HCT116 (cell line): Measurements from ENCODE around the gene SNRNP40.

ENCODE experiments used
- EGR1 ChIP-seq: IDR thresholded peaks from 2 replicates; pipeline ENCODE4 v1.6.1; 2012; ENCODE audit warnings: low read depth
- EZH2 ChIP-seq: fragments of 200-600 bp; sonication (generic); IDR thresholded peaks from 2 replicates; pipeline ENCODE4 v1.6.1; 2017; ENCODE audit warnings: antibody characterized with exemption, mixed run types
- EZH2phosphoT487 ChIP-seq: fragments of 200-600 bp; IDR thresholded peaks from 2 replicates; pipeline ENCODE4 v1.6.1; 2018; ENCODE audit warnings: antibody characterized with exemption, borderline replicate concordance
- FOSL1 ChIP-seq: IDR thresholded peaks from 2 replicates; pipeline ENCODE4 v1.6.1; 2012; ENCODE audit warnings: low read depth
- JUND ChIP-seq: IDR thresholded peaks from 2 replicates; pipeline ENCODE4 v1.6.1; 2012
- POLR2A ChIP-seq: IDR thresholded peaks from 2 replicates; pipeline ENCODE4 v1.7.0; 2011; ENCODE audit warnings: borderline replicate concordance; ENCODE audit not compliant: insufficient read depth, insufficient read length; ENCODE audit errors: extremely low read depth
- POLR2AphosphoS5 ChIP-seq: IDR thresholded peaks from 2 replicates; pipeline ENCODE4 v1.6.1; 2011; ENCODE audit warnings: mild to moderate bottlenecking, low read depth, low read length, moderate library complexity
- SIN3A ChIP-seq: IDR thresholded peaks from 2 replicates; pipeline ENCODE4 v1.6.1; 2012; ENCODE audit warnings: low read depth
- TF ChIP-seq, protein P1 (sequence below): IDR thresholded peaks from 2 replicates; pipeline ENCODE4 v1.6.1; 2012
- TF ChIP-seq, protein P2 (sequence below): IDR thresholded peaks from 2 replicates; pipeline ENCODE4 v1.6.1; 2012
- TF ChIP-seq, protein P3 (sequence below), 3 experiments: fragments of 200-600 bp in 1 of 3; sonication (generic) in 1 of 3; IDR thresholded peaks in 2 of 3; conservative IDR thresholded peaks in 1 of 3; 2 replicates each; pipeline ENCODE4 v1.5.1; 2012 to 2017; ENCODE audit warnings: low read depth in 2 of 3, low read length in 2 of 3, antibody characterized with exemption in 1 of 3, borderline replicate concordance in 1 of 3, control low read depth in 1 of 3, mild to moderate bottlenecking in 1 of 3, mixed read lengths in 1 of 3, mixed run types in 1 of 3, moderate library complexity in 1 of 3; ENCODE audit not compliant: insufficient read depth in 1 of 3

DNA sequence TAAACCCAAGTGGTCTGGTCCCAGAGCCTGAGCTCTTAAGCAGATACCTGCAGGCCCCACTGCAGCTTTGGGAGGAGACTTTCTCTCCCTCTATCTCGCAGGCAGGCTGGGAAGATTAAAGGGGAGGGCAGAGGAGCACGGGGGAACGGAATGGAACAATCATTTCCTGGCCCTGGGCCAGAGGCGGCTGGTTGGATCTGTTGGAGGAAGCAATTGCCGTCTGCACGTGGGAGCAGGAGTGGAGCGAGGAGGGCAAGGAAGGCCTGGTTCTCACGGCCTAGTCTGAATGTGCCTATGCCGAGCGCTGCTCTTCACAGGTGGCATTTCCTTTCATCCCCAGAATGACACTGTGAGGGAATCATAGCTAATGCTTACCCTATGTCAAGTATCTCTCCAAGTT is 80.6 kb downstream of the SNRNP40 start:
- TF ChIP-seq FOSL1 = no peak
- no peak for TF ChIP-seq POLR2AphosphoS5
- no peak for TF ChIP-seq POLR2A
- TF ChIP-seq, protein P1, sequence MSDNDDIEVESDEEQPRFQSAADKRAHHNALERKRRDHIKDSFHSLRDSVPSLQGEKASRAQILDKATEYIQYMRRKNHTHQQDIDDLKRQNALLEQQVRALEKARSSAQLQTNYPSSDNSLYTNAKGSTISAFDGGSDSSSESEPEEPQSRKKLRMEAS = no peak
- TF ChIP-seq, protein P2, sequence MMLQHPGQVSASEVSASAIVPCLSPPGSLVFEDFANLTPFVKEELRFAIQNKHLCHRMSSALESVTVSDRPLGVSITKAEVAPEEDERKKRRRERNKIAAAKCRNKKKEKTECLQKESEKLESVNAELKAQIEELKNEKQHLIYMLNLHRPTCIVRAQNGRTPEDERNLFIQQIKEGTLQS = no peak
- no peak for TF ChIP-seq EZH2
- TF ChIP-seq, protein P3, sequence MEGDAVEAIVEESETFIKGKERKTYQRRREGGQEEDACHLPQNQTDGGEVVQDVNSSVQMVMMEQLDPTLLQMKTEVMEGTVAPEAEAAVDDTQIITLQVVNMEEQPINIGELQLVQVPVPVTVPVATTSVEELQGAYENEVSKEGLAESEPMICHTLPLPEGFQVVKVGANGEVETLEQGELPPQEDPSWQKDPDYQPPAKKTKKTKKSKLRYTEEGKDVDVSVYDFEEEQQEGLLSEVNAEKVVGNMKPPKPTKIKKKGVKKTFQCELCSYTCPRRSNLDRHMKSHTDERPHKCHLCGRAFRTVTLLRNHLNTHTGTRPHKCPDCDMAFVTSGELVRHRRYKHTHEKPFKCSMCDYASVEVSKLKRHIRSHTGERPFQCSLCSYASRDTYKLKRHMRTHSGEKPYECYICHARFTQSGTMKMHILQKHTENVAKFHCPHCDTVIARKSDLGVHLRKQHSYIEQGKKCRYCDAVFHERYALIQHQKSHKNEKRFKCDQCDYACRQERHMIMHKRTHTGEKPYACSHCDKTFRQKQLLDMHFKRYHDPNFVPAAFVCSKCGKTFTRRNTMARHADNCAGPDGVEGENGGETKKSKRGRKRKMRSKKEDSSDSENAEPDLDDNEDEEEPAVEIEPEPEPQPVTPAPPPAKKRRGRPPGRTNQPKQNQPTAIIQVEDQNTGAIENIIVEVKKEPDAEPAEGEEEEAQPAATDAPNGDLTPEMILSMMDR (IDR thresholded peaks at IDR 0.05 in 2 of 3, conservative IDR thresholded peaks at IDR 0.05 in 1 of 3; ENCODE audit: borderline replicate concordance in 1 of 3, insufficient read depth in 1 of 3, low read depth in 2 of 3, low read length in 2 of 3) = no peak
- no peak for TF ChIP-seq EGR1
- TF ChIP-seq EZH2phosphoT487 = no peak
- no peak for TF ChIP-seq SIN3A
- no peak for TF ChIP-seq JUND
